H1 (cell line): ENCODE results near the gene ALDOA. TPM values are rescaled to one million over a fixed set of nuclear protein-coding genes. Genes with fewer than 3 reads are reported as not detected.

ENCODE experiments used
- CTCF ChIA-PET: fragments of 300-600 bp; sonication (Branson Sonifier 250); formaldehyde crosslinking; loops from one replicate; lab custom pipeline; 2021; ENCODE audit not compliant: partially characterized antibody; lab: Charles Lee
- POLR2A ChIA-PET: fragments of 300-600 bp; sonication (Branson Sonifier 250); formaldehyde crosslinking; loops from one replicate; lab custom pipeline; 2021; ENCODE audit warnings: inconsistent platforms; ENCODE audit not compliant: partially characterized antibody; lab: Charles Lee
- DNase-seq, 2 experiments: peaks; one replicate each; pipeline versions ENCODE4 v3.0.0 to v3.0.0-alpha.2; 2010 to 2022; ENCODE audit warnings: low spot score in 2 of 2, low read depth in 1 of 2, mixed read lengths in 1 of 2
- FAIRE-seq: peaks from 2 replicates; lab custom pipeline; 2011; peaks lifted over from hg19 to GRCh38; lab: Jason Lieb, UNC
- H2AFZ ChIP-seq: 2 replicates; pipeline ENCODE4 v1.8.1; 2012; ENCODE audit warnings: low read length, inconsistent platforms
- H2AK5ac ChIP-seq: 2 replicates; pipeline ENCODE4 v1.6.1; 2013; ENCODE audit warnings: low read depth, low read length
- H2BK120ac ChIP-seq: replicated peaks from 2 replicates; pipeline ENCODE3; 2013; ENCODE audit warnings: low read depth, low read length, inconsistent platforms
- H2BK12ac ChIP-seq: 2 replicates; pipeline ENCODE4 v1.6.1; 2013; ENCODE audit warnings: low read depth, low read length
- H2BK15ac ChIP-seq: 2 replicates; pipeline ENCODE4 v1.6.1; 2013; ENCODE audit warnings: low read length
- H2BK20ac ChIP-seq: 2 replicates; pipeline ENCODE4 v1.6.1; 2013; ENCODE audit warnings: low read length
- H2BK5ac ChIP-seq: 2 replicates; pipeline ENCODE4 v1.6.1; 2013; ENCODE audit warnings: low read depth, low read length
- H3K14ac ChIP-seq: 2 replicates; pipeline ENCODE4 v1.6.1; 2013; ENCODE audit warnings: inconsistent platforms; ENCODE audit not compliant: insufficient read length
- H3K18ac ChIP-seq: 2 replicates; pipeline ENCODE4 v1.6.1; 2013; ENCODE audit warnings: low read length; ENCODE audit errors: extremely low read depth
- H3K23ac ChIP-seq: 2 replicates; pipeline ENCODE4 v1.6.1; 2013; ENCODE audit warnings: inconsistent platforms; ENCODE audit not compliant: insufficient read length
- H3K23me2 ChIP-seq: 2 replicates; pipeline ENCODE4 v1.6.1; 2013; ENCODE audit warnings: low read depth, low read length
- H3K27ac ChIP-seq: 2 replicates; pipeline ENCODE4 v1.6.1; 2011; ENCODE audit warnings: low read depth, low read length, inconsistent platforms
- H3K27me3 ChIP-seq, 4 experiments: replicated peaks in 1 of 4; 1 replicate in 1 of 4; 2 replicates in 3 of 4; pipeline versions ENCODE4 v1.6.1 to v1.8.1; 2011 to 2013; ENCODE audit warnings: low read length in 3 of 4, mild to moderate bottlenecking in 3 of 4, inconsistent platforms in 2 of 4, mixed read lengths in 2 of 4, moderate library complexity in 1 of 4; ENCODE audit not compliant: control insufficient read depth in 3 of 4, insufficient read depth in 3 of 4; ENCODE audit errors: extremely low read depth in 1 of 4
- H3K36me3 ChIP-seq, 4 experiments: 2 replicates each; pipeline versions ENCODE4 v1.6.1 to v1.8.1; 2011 to 2013; ENCODE audit warnings: mild to moderate bottlenecking in 4 of 4, low read length in 3 of 4, moderate library complexity in 2 of 4, control low read depth in 1 of 4, inconsistent platforms in 1 of 4; ENCODE audit not compliant: insufficient read depth in 4 of 4, control insufficient read depth in 2 of 4
- H3K4ac ChIP-seq: replicated peaks from 2 replicates; pipeline ENCODE3; 2013; ENCODE audit warnings: low read length, low read depth, mixed read lengths, inconsistent platforms; ENCODE audit not compliant: insufficient read length
- H3K4me1 ChIP-seq, 4 experiments: replicated peaks in 1 of 4; 1 replicate in 1 of 4; 2 replicates in 3 of 4; pipeline versions ENCODE4 v1.6.1 to v1.8.1; 2011 to 2013; ENCODE audit warnings: low read length in 3 of 4, inconsistent platforms in 2 of 4, mixed read lengths in 1 of 4; ENCODE audit not compliant: insufficient read depth in 4 of 4, control insufficient read depth in 3 of 4
- H3K4me2 ChIP-seq, 2 experiments: 2 replicates each; pipeline versions ENCODE4 v1.6.1 to v1.8.1; 2011 to 2013; ENCODE audit warnings: low read depth in 2 of 2, low read length in 2 of 2, control low read depth in 1 of 2, inconsistent platforms in 1 of 2, mild to moderate bottlenecking in 1 of 2; ENCODE audit not compliant: insufficient read depth in 1 of 2
- H3K4me3 ChIP-seq, 4 experiments: fragments of 200-600, 300-600 bp in 1 of 4; sonication (generic), shearing (Covaris generic), sonication (Bioruptor Twin) in 1 of 4; 2 replicates each; pipeline versions ENCODE4 v1.5.1 to v1.8.1; 2011 to 2016; ENCODE audit warnings: low read length in 4 of 4, low read depth in 3 of 4, control low read depth in 2 of 4, inconsistent platforms in 2 of 4, mild to moderate bottlenecking in 2 of 4, mixed read lengths in 1 of 4, moderate library complexity in 1 of 4; ENCODE audit not compliant: insufficient read depth in 2 of 4; ENCODE audit errors: extremely low read depth in 1 of 4
- H3K56ac ChIP-seq: replicated peaks from 2 replicates; pipeline ENCODE3; 2013; ENCODE audit warnings: low read depth, mild to moderate bottlenecking, mixed read lengths, low read length, inconsistent platforms; ENCODE audit not compliant: insufficient read length
- H3K79me1 ChIP-seq: 2 replicates; pipeline ENCODE4 v1.6.1; 2013; ENCODE audit warnings: low read depth, low read length, control low read depth
- H3K79me2 ChIP-seq, 2 experiments: 2 replicates each; pipeline versions ENCODE4 v1.6.1 to v1.8.1; 2012 to 2013; ENCODE audit warnings: low read length in 2 of 2, mild to moderate bottlenecking in 2 of 2, inconsistent platforms in 1 of 2; ENCODE audit not compliant: insufficient read depth in 2 of 2, control insufficient read depth in 1 of 2
- H3K9ac ChIP-seq, 4 experiments: replicated peaks in 1 of 4; 1 replicate in 1 of 4; 2 replicates in 3 of 4; pipeline versions ENCODE4 v1.6.1 to v1.8.1; 2011 to 2013; ENCODE audit warnings: low read depth in 3 of 4, low read length in 3 of 4, control low read depth in 2 of 4, mild to moderate bottlenecking in 2 of 4, moderate library complexity in 2 of 4, inconsistent platforms in 1 of 4; ENCODE audit errors: extremely low read depth in 1 of 4
- H3K9me3 ChIP-seq, 2 experiments: 2 replicates each; pipeline versions ENCODE4 v1.6.1 to v1.8.1; 2012 to 2013; ENCODE audit warnings: mild to moderate bottlenecking in 2 of 2, moderate library complexity in 2 of 2, control low read depth in 1 of 2, inconsistent platforms in 1 of 2, low read depth in 1 of 2, low read length in 1 of 2, mixed read lengths in 1 of 2; ENCODE audit not compliant: insufficient read depth in 2 of 2
- H4K20me1 ChIP-seq, 2 experiments: replicated peaks in 1 of 2; 2 replicates each; pipeline versions ENCODE3 to v1.8.1; 2011 to 2013; ENCODE audit warnings: inconsistent platforms in 2 of 2, low read length in 2 of 2, mild to moderate bottlenecking in 1 of 2; ENCODE audit not compliant: insufficient read depth in 2 of 2, control insufficient read depth in 1 of 2
- H4K5ac ChIP-seq: 2 replicates; pipeline ENCODE4 v1.6.1; 2013; ENCODE audit warnings: low read length, low read depth, mixed read lengths, inconsistent platforms; ENCODE audit not compliant: insufficient read length
- H4K8ac ChIP-seq: 2 replicates; pipeline ENCODE4 v1.8.0; 2013; ENCODE audit warnings: mild to moderate bottlenecking, moderate library complexity, low read length, inconsistent platforms; ENCODE audit not compliant: insufficient read depth; ENCODE audit errors: extremely low read depth
- H4K91ac ChIP-seq: replicated peaks from 2 replicates; pipeline ENCODE3; 2013; ENCODE audit warnings: low read length, mixed read lengths, inconsistent platforms; ENCODE audit not compliant: insufficient read length
- CEBPB ChIP-seq: IDR thresholded peaks from 2 replicates; pipeline ENCODE4 v1.6.1; 2012; ENCODE audit warnings: low read depth, low read length
- CHD2 ChIP-seq: IDR thresholded peaks from 2 replicates; pipeline ENCODE4 v1.6.1; 2012; ENCODE audit warnings: low read length, improper control_type of control experiment
- FOSL1 ChIP-seq: IDR thresholded peaks from 2 replicates; pipeline ENCODE4 v1.6.1; 2011; ENCODE audit warnings: mild to moderate bottlenecking, low read depth, low read length, moderate library complexity; ENCODE audit not compliant: insufficient read depth
- KDM1A ChIP-seq: fragments of 200-600, 300-600 bp; sonication (generic); IDR thresholded peaks from 2 replicates; pipeline ENCODE4 v1.7.1; 2016; ENCODE audit warnings: mild to moderate bottlenecking, low read length, borderline replicate concordance
- PHF8 ChIP-seq: fragments of 200-600 bp; sonication (generic); conservative IDR thresholded peaks from 2 replicates; pipeline ENCODE4 v1.7.1; 2012; ENCODE audit warnings: low read depth, mild to moderate bottlenecking, inconsistent platforms, low read length, moderate library complexity
- RXRA ChIP-seq: IDR thresholded peaks from 2 replicates; pipeline ENCODE4 v1.6.1; 2011; ENCODE audit warnings: low read depth, mild to moderate bottlenecking, low read length, moderate library complexity; ENCODE audit not compliant: insufficient read depth
- SIN3A ChIP-seq, 2 experiments: IDR thresholded peaks in 1 of 2; conservative IDR thresholded peaks in 1 of 2; 2 replicates each; pipeline ENCODE4 v1.6.1; 2011 to 2012; ENCODE audit warnings: low read length in 2 of 2, improper control_type of control experiment in 1 of 2, low read depth in 1 of 2, mild to moderate bottlenecking in 1 of 2
- SP4 ChIP-seq: IDR thresholded peaks from 2 replicates; pipeline ENCODE4 v1.6.1; 2012; ENCODE audit warnings: low read length, inconsistent platforms
- SUZ12 ChIP-seq: fragments of 200-600 bp; sonication (generic); IDR thresholded peaks from 2 replicates; pipeline ENCODE4 v1.6.1; 2012; ENCODE audit warnings: mild to moderate bottlenecking, inconsistent platforms, low read length, moderate library complexity, mixed read lengths
- TAF1 ChIP-seq: IDR thresholded peaks from 2 replicates; pipeline ENCODE4 v1.6.1; 2011; ENCODE audit warnings: mild to moderate bottlenecking, low read depth, low read length
- TBP ChIP-seq: IDR thresholded peaks from 2 replicates; pipeline ENCODE4 v1.6.1; 2011; ENCODE audit warnings: low read depth, low read length, improper control_type of control experiment
- WGBS, 2 experiments: shearing (Covaris generic) in 1 of 2; methylation state at CpG; one replicate each; pipeline versions ENCODE4 v1.1.6 to v1.1.7; 2013 to 2015; ENCODE audit warnings: low lambda C conversion rate in 2 of 2, mixed read lengths in 2 of 2, inconsistent platforms in 1 of 2, low coverage in 1 of 2, missing lambda C conversion rate in 1 of 2; ENCODE audit not compliant: insufficient replicate concordance in 2 of 2, insufficient coverage in 1 of 2, insufficient read length in 1 of 2; ENCODE audit errors: extremely low coverage in 1 of 2, missing lambda C conversion rate in 1 of 2; 5-methylcytosine and 5-hydroxymethylcytosine counted together
- polyA plus RNA-seq, 7 experiments: library from polyadenylated mRNA; depleted of rRNA in 3 of 7; stranded (reverse) in 5 of 7; unstranded in 2 of 7; fragments of >200 nt in 5 of 7; fragments of 200-250 nt in 2 of 7; gene quantifications; 1 replicate in 5 of 7; 2 replicates in 1 of 7; 4 replicates in 1 of 7; pipeline versions ENCODE4 v1.2.1 to v1.2.3, GENCODE V29; 2011 to 2013; ENCODE audit warnings: missing spikeins in 2 of 7, mixed read lengths in 2 of 7
- total RNA-seq: library from RNA; stranded (reverse); fragmentation: NEBNext Ultra II Directional; extraction: Animal tissue kit (Norgen Biotek cat#: 25700); gene quantifications from 2 replicates; pipeline ENCODE4 v1.2.1, GENCODE V29; 2021

Gene ALDOA
- total and polyA plus RNA-seq, 2 of the 8 experiments (the other 6 are each of a cell fraction or from before 2014, with no cell fraction given), result 1,072 to 1,083 TPM

DNA sequence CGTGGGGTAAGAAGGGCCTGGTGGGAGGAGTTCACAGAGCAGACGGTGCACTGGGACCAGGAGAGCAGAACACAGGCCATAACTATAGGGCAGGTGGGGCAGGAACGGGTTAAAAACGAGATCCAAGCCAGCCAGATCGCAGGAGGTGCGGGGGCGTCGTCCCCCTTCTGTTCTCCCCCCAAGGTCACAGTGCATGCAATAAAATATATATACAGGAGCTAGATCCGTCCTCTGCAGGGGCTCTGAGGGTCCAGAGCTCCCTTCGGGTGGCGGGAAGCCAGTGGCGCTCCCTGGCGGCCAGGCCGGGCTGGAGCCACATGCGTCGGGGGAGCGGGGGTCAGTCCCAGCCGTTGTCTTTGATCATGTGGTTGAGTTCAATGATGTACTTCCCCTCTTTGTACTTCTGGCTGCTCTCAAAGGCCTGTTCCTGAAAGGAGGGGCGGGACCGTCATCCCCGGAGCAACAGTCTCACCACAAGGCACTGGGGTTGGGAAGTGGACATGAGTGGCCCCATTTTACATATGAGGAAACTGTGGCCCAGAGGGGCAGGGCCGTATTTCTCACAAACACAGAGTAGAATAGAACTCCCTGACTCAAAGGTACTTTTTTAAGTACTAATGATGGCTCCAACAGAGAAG, 26.9 kb downstream of the ALDOA start:
- ChIA-PET POLR2A (interaction anchor here (0.7 to 14.0 kb wide), 9 partner anchors 16 to 317 kb away, joined by 3 to 353 read pairs (median 4); partner anchors contain the start of genes ALDOA, GDPD3, PPP4C and TMEM219), CTCF (interaction anchor here (0.6 to 7.7 kb wide), 32 partner anchors 11 to 686 kb away, joined by 3 to 90 read pairs (median 4); partner anchors contain the start of genes ALDOA, GDPD3 and PPP4C)
- Histone ChIP-seq H3K4me1 (peaks cover 0 to 16% (median 10%) of the 10 kb centered on the region in 4 experiments; a peak in 6 of 7 replicates), H3K27ac (peak overlapping the region; percentile 24; the same call in 1 of the 2 replicates), H4K91ac (peak overlapping the region; percentile 95), H3K23ac (no peak overlapping the region), H2BK120ac (peak overlapping the region; percentile 69), H2AFZ (peak overlapping the region; percentile 30; the same call in 1 of the 2 replicates), H2BK5ac (peak overlapping the region; percentile 85; the same call in 1 of the 2 replicates), H4K5ac (peak overlapping the region; percentile 63), H2BK15ac (0 out of 2 replicates have a peak overlapping the region, but pooled peaks have one; percentile 2), H3K79me2 (peaks cover 5 to 12% of the 10 kb centered on the region in 2 experiments), H3K36me3 (no peaks in the 10 kb centered on the region), H2BK12ac (peak overlapping the region; percentile 30; the same call in 1 of the 2 replicates), H3K18ac (peak overlapping the region; percentile 64), H3K23me2 (peaks cover 20% of the 10 kb centered on the region; the same call in 1 of the 2 replicates), H2AK5ac (0 out of 2 replicates have a peak overlapping the region, but pooled peaks have one; percentile 14), H3K14ac (no peak overlapping the region), H3K4me3 (peak overlapping the region; percentile 55 to 84 (median 66)), H3K4me2 (peak overlapping the region; percentile 71 to 92), H3K79me1 (peaks cover 3% of the 10 kb centered on the region; the same call in 1 of the 2 replicates), H4K20me1 (peaks cover 0 to 2% of the 10 kb centered on the region in 2 experiments), H3K56ac (peak overlapping the region; percentile 64), H3K4ac (peak overlapping the region; percentile 99), H3K9ac (peak overlapping the region in 3 of 4 experiments; percentile 18 to 65 (median 49); a peak in 3 of 7 replicates), H3K27me3 (0 out of 7 replicates have a peak, but pooled peaks cover 0 to 3% (median 0%) of the 10 kb centered on the region in 4 experiments), H4K8ac (peak overlapping the region; percentile 81), H3K9me3 (no peaks in the 10 kb centered on the region), H2BK20ac (no peak overlapping the region)
- WGBS, 2 experiments, result 6% methylated on average over 22 of the region's 22 CpGs; no CpG with 5 or more reads in 1 of the 2 experiments
- DNase-seq (peak in 1 of 2 experiments; percentile 92), FAIRE-seq (no peak)
- TF ChIP-seq CEBPB (no peak), SIN3A (conservative IDR thresholded peaks at IDR 0.05 in 1 of 2, IDR thresholded peaks at IDR 0.05 in 1 of 2; ENCODE audit: low read depth in 1 of 2, low read length in 2 of 2) (peak; percentile 68 to 83; a peak in 3 of 4 replicates), KDM1A (peak; percentile 96; the same call in 1 of the 2 replicates), FOSL1 (no peak), TBP (peak; percentile 50; the same call in 1 of the 2 replicates), TAF1 (peak; percentile 38), PHF8 (no peak), RXRA (no peak), CHD2 (0 out of 2 replicates have a peak, but pooled peaks have one; percentile 42), SUZ12 (no peak), SP4 (no peak)
